Glomerular visceral epithelial cell (primary cell): ENCODE results near the gene TMEM165.

Experiments
- DNase-seq: peaks from one replicate; pipeline ENCODE4 v3.0.0-alpha.2; 2016; ENCODE audit errors: extremely low spot score

TMEM165 gene

GRCh38 chr4:55458164-55458563, 62.4 kb downstream of the TMEM165 start:
- DNase-seq = no peak

- no peak for DNase-seq
These were observed 62.9 kb downstream of the TMEM165 start for GRCh38 chr4:55458611-55459010.

GRCh38 chr4:55466001-55466400, 70.2 kb downstream of the TMEM165 start:
- no peak for DNase-seq

GRCh38 chr4:55468724-55469123, 73.0 kb downstream of the TMEM165 start:
- DNase-seq = peak; percentile 32

GRCh38 chr4:55469979-55470378, 74.2 kb downstream of the TMEM165 start:
- no peak for DNase-seq
